Sigmoid colon (tissue), 3 donors: ENCODE results near the gene FOXL3.

Experiments
- POLR2A ChIP-seq, 2 donors: fragments of 450-650 bp; IDR thresholded peaks; one replicate each; pipeline ENCODE4 v1.6.1; 2016; ENCODE audit warnings: antibody characterized with exemption in 2 of 2, mild to moderate bottlenecking in 2 of 2, moderate library complexity in 2 of 2
- TF ChIP-seq, protein P1 (sequence below), 4 experiments: fragments of 450-650 bp in 3 of 4; fragments of 200-600 bp in 1 of 4; IDR thresholded peaks; one replicate each; pipeline ENCODE4 v1.5.1; 2016 to 2019; ENCODE audit warnings: antibody characterized with exemption in 4 of 4, mild to moderate bottlenecking in 3 of 4, moderate library complexity in 2 of 4

- TF ChIP-seq, protein P1, sequence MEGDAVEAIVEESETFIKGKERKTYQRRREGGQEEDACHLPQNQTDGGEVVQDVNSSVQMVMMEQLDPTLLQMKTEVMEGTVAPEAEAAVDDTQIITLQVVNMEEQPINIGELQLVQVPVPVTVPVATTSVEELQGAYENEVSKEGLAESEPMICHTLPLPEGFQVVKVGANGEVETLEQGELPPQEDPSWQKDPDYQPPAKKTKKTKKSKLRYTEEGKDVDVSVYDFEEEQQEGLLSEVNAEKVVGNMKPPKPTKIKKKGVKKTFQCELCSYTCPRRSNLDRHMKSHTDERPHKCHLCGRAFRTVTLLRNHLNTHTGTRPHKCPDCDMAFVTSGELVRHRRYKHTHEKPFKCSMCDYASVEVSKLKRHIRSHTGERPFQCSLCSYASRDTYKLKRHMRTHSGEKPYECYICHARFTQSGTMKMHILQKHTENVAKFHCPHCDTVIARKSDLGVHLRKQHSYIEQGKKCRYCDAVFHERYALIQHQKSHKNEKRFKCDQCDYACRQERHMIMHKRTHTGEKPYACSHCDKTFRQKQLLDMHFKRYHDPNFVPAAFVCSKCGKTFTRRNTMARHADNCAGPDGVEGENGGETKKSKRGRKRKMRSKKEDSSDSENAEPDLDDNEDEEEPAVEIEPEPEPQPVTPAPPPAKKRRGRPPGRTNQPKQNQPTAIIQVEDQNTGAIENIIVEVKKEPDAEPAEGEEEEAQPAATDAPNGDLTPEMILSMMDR (IDR thresholded peaks at IDR 0.05) = no peak
- TF ChIP-seq POLR2A (IDR thresholded peaks at IDR 0.05) = no peak
Observed at GRCh38 chr7:338295-339061, 48.5 kb downstream of the FOXL3 start.
